ENCODE measurements around the gene WNT3A.

The WNT3A gene

GRCh38 chr1:228000416-228000815, 6.4 kb upstream of the WNT3A start:
- DNase-seq = no peak

GRCh38 chr1:228000836-228001563, 5.8 kb upstream of the WNT3A start:
- no peak for DNase-seq

GRCh38 chr1:228001738-228002535, 4.9 kb upstream of the WNT3A start:
- DNase-seq = no peak

GRCh38 chr1:228002792-228003191, 4.0 kb upstream of the WNT3A start:
- no peak for DNase-seq

GRCh38 chr1:228003461-228004330, 3.1 kb upstream of the WNT3A start:
- no peak for DNase-seq

- DNase-seq = peak; percentile 26
Observed at GRCh38 chr1:228004331-228004855, 2.4 kb upstream of the WNT3A start.

- no peak for DNase-seq
Observed at GRCh38 chr1:228004856-228005462, 1.8 kb upstream of the WNT3A start.

- no peak for DNase-seq
Observed at GRCh38 chr1:228005511-228006033, 1.2 kb upstream of the WNT3A start.

GRCh38 chr1:228006034-228006785, 588 bp upstream of the WNT3A start:
- no peak for DNase-seq

- no peak for DNase-seq
Observed at GRCh38 chr1:228007049-228007800, 427 bp downstream of the WNT3A start.

GRCh38 chr1:228007801-228008341, 1.1 kb downstream of the WNT3A start:
- no peak for DNase-seq

GRCh38 chr1:228008391-228009115, 1.8 kb downstream of the WNT3A start:
- no peak for DNase-seq

- no peak for DNase-seq
Observed at GRCh38 chr1:228009116-228009827, 2.5 kb downstream of the WNT3A start.

- no peak for DNase-seq
Observed at GRCh38 chr1:228009828-228010775, 3.3 kb downstream of the WNT3A start.

GRCh38 chr1:228010921-228011320, 4.1 kb downstream of the WNT3A start:
- no peak for DNase-seq

GRCh38 chr1:228011721-228012311, 5.0 kb downstream of the WNT3A start:
- no peak for DNase-seq

GRCh38 chr1:228012555-228012954, 5.8 kb downstream of the WNT3A start:
- DNase-seq = no peak

Measured in activated CD4-positive, alpha-beta T cell treated with anti-CD3 and anti-CD28 coated beads, Interleukin-2, Interleukin-6, amounts not matched to agents 100 ng/mL and 50 ng/mL, durations not matched to agents 16 hours and 8 hours (primary cell).